ENCODE measurements around the gene GHR. TPM values are rescaled to one million over a fixed set of nuclear protein-coding genes. Genes with fewer than 3 reads are reported as not detected.

Gene GHR
- total and polyA plus RNA-seq, 2 of the 8 experiments (the other 6 are each of a cell fraction or from before 2014, with no cell fraction given) = 0.15 to 0.19 TPM

DNA sequence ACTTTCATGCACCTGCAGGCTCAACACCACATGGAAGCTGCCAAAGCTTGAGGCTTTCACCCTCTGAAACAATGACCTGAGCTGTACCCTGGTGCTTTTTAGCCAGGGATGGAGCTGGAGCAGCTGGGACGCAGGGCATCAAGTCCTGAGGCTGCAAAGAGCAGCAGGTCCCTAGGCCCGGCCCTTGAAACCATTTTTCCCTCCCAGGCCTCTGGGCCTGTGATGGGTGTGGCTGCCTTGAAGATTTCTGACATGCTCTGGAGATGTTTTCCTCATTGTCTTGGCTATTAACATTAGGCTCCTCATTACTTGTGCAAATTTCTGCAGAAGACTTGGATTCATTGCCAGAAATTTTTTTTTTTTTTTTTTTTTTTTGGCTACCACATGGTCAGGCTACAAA lies 30.3 kb upstream of the GHR start:
- CTCF ChIA-PET (ENCODE audit: partially characterized antibody) = no interaction called here
- H4K20me1 ChIP-seq (replicated peaks in 1 of 2; ENCODE audit: control insufficient read depth in 1 of 2, insufficient read depth in 2 of 2, low read length in 2 of 2) = no peaks in the 10 kb centered on the region
- H3K27ac ChIP-seq (ENCODE audit: low read depth, low read length) = no peak overlapping the region
- no peak overlapping the region for H2BK120ac ChIP-seq (replicated peaks; ENCODE audit: low read depth, low read length)
- H2BK12ac ChIP-seq (ENCODE audit: low read depth, low read length) = no peak overlapping the region
- H2BK20ac ChIP-seq (ENCODE audit: low read length) = no peak overlapping the region
- H3K4me2 ChIP-seq (ENCODE audit: insufficient read depth in 1 of 2, low read depth in 2 of 2, low read length in 2 of 2) = no peak overlapping the region
- H4K91ac ChIP-seq (replicated peaks; ENCODE audit: insufficient read length, low read length) = no peak overlapping the region
- no peak overlapping the region for H2BK5ac ChIP-seq (ENCODE audit: low read depth, low read length)
- H3K4ac ChIP-seq (replicated peaks; ENCODE audit: insufficient read length, low read depth, low read length) = no peak overlapping the region
- no peak overlapping the region for H3K56ac ChIP-seq (replicated peaks; ENCODE audit: insufficient read length, low read depth, low read length)
- H2AFZ ChIP-seq (ENCODE audit: low read length) = no peak overlapping the region
- H2BK15ac ChIP-seq (ENCODE audit: low read length) = no peak overlapping the region
- no peak overlapping the region for H3K4me3 ChIP-seq (ENCODE audit: extremely low read depth in 1 of 4, insufficient read depth in 2 of 4, low read depth in 3 of 4, low read length in 4 of 4)
- H3K27me3 ChIP-seq (replicated peaks in 1 of 4; ENCODE audit: control insufficient read depth in 3 of 4, extremely low read depth in 1 of 4, insufficient read depth in 3 of 4, low read length in 3 of 4) = no peaks in the 10 kb centered on the region
- H3K79me1 ChIP-seq (ENCODE audit: low read depth, low read length) = no peaks in the 10 kb centered on the region
- H2AK5ac ChIP-seq (ENCODE audit: low read depth, low read length) = no peak overlapping the region
- H3K23ac ChIP-seq (ENCODE audit: insufficient read length) = no peak overlapping the region
- H4K5ac ChIP-seq (ENCODE audit: insufficient read length, low read depth, low read length) = no peak overlapping the region
- no peak overlapping the region for H3K14ac ChIP-seq (ENCODE audit: insufficient read length)
- POLR2A ChIA-PET (ENCODE audit: partially characterized antibody) = no interaction called here
- H3K9me3 ChIP-seq (ENCODE audit: insufficient read depth in 2 of 2, low read depth in 1 of 2, low read length in 1 of 2) = peaks cover 8 to 17% of the 10 kb centered on the region in 2 experiments
- no peaks in the 10 kb centered on the region for H3K23me2 ChIP-seq (ENCODE audit: low read depth, low read length)
- no peak overlapping the region for H4K8ac ChIP-seq (ENCODE audit: extremely low read depth, insufficient read depth, low read length)
- TF ChIP-seq SP4 (IDR thresholded peaks at IDR 0.05; ENCODE audit: low read length) (no peak), NANOG (IDR thresholded peaks at IDR 0.05; ENCODE audit: insufficient read depth, low read depth, low read length, poor library complexity, severe bottlenecking) (no peak), SP1 (IDR thresholded peaks at IDR 0.05; ENCODE audit: low read depth, low read length) (no peak), BRCA1 (IDR thresholded peaks at IDR 0.05; ENCODE audit: low read depth, low read length) (no peak), TAF7 (optimal IDR thresholded peaks at IDR 0.05; ENCODE audit: borderline replicate concordance, low read depth, low read length) (no peak), RAD21 (IDR thresholded peaks at IDR 0.05 in 1 of 2, conservative IDR thresholded peaks at IDR 0.05 in 1 of 2; ENCODE audit: low read depth in 2 of 2, low read length in 2 of 2) (no peak), SIX5 (IDR thresholded peaks at IDR 0.05; ENCODE audit: low read depth, low read length) (no peak), TCF12 (IDR thresholded peaks at IDR 0.05; ENCODE audit: low read depth, low read length) (no peak), KDM4A (IDR thresholded peaks at IDR 0.05; ENCODE audit: low read depth, low read length, severe bottlenecking) (no peak), CHD1 (IDR thresholded peaks at IDR 0.05; ENCODE audit: low read depth, low read length) (no peak)
- TF ChIP-seq, protein P1, sequence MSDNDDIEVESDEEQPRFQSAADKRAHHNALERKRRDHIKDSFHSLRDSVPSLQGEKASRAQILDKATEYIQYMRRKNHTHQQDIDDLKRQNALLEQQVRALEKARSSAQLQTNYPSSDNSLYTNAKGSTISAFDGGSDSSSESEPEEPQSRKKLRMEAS (IDR thresholded peaks at IDR 0.05) = no peak
- no peak overlapping the region for H3K18ac ChIP-seq (ENCODE audit: extremely low read depth, low read length)
- no peaks in the 10 kb centered on the region for H3K79me2 ChIP-seq (ENCODE audit: control insufficient read depth in 1 of 2, insufficient read depth in 2 of 2, low read length in 2 of 2)
- H3K36me3 ChIP-seq (ENCODE audit: control insufficient read depth in 2 of 4, insufficient read depth in 4 of 4, low read length in 3 of 4) = no peaks in the 10 kb centered on the region
- DNase-seq (ENCODE audit: low read depth in 1 of 2, low spot score in 2 of 2) (no peak), FAIRE-seq (no peak)
- H3K9ac ChIP-seq (replicated peaks in 1 of 4; ENCODE audit: extremely low read depth in 1 of 4, low read depth in 3 of 4, low read length in 3 of 4) = no peak overlapping the region
- 93% methylated on average over 2 of the region's 2 CpGs; no CpG with 5 or more reads in 1 of the 2 experiments for WGBS, 2 experiments (ENCODE audit: extremely low coverage in 1 of 2, insufficient coverage in 1 of 2, insufficient read length in 1 of 2, insufficient replicate concordance in 2 of 2, low coverage in 1 of 2, low lambda C conversion rate in 2 of 2, missing lambda C conversion rate in 1 of 2)
- H3K4me1 ChIP-seq (replicated peaks in 1 of 4; ENCODE audit: control insufficient read depth in 3 of 4, insufficient read depth in 4 of 4, low read length in 3 of 4) = no peaks in the 10 kb centered on the region

All from H1 (cell line).